ENCODE measurements around the gene ADORA3. TPM values are rescaled to one million over a fixed set of nuclear protein-coding genes. Genes with fewer than 3 reads are reported as not detected.

ADORA3 gene
- total and polyA plus RNA-seq, 2 donors (not counting 3 experiments of a cell fraction or from before 2014, with no cell fraction given), result 0.31 TPM; not detected in 1

- H3K9ac ChIP-seq (replicated peaks; ENCODE audit: extremely low read depth, insufficient read depth, low read length), result no peak overlapping the region
- no peak overlapping the region for H3K4me2 ChIP-seq (ENCODE audit: insufficient read depth, low read length)
- no peaks in the 10 kb centered on the region for H4K20me1 ChIP-seq (replicated peaks; ENCODE audit: control insufficient read depth, extremely low read depth, insufficient read depth, low read length)
- FAIRE-seq (no peak), DNase-seq (ENCODE audit: low read depth, low spot score) (no peak)
- H3K27ac ChIP-seq (ENCODE audit: insufficient read depth, low read depth, low read length), result no peak overlapping the region
- H3K9me3 ChIP-seq (replicated peaks; ENCODE audit: control insufficient read depth, insufficient read depth, low read length), result no peaks in the 10 kb centered on the region
- H3K9me1 ChIP-seq (replicated peaks; ENCODE audit: control insufficient read depth, extremely low read depth, insufficient read depth, low read length), result no peaks in the 10 kb centered on the region
- intact Hi-C loops (cut with micrococcal nuclease) (no loop called here), dilution Hi-C loops (cut with MboI; ENCODE audit: extremely low pct_ligation_motif_present, low sequenced_read_pairs) (no loop called here)
- ChIA-PET CTCF (no interaction called here), POLR2A (interaction anchor here (0.6 kb wide), 1 partner anchor 71 kb away, joined by 7 read pairs; no protein-coding TSS in a partner anchor)
- H3K36me3 ChIP-seq (ENCODE audit: control insufficient read depth in 2 of 2, extremely low read depth in 1 of 2, insufficient read depth in 2 of 2, low read length in 2 of 2), result peaks cover 0 to 1% of the 10 kb centered on the region in 2 experiments
- no peak overlapping the region for H2AFZ ChIP-seq (ENCODE audit: low read depth, low read length)
- BruUV-seq (replicated peaks), result no TSS peak
- no peaks in the 10 kb centered on the region for H3K79me2 ChIP-seq (ENCODE audit: control insufficient read depth, insufficient read depth, low read length)
- H3K27me3 ChIP-seq (ENCODE audit: control insufficient read depth in 2 of 2, insufficient read depth in 2 of 2, low read length in 2 of 2), result no peaks in the 10 kb centered on the region
- H3K4me1 ChIP-seq (ENCODE audit: control insufficient read depth, extremely low read depth, insufficient read depth, low read length), result peaks cover 40% of the 10 kb centered on the region
- no peak overlapping the region for H3K4me3 ChIP-seq (replicated peaks in 1 of 3; ENCODE audit: insufficient read depth in 1 of 3, low read depth in 1 of 3, low read length in 3 of 3)
- TF ChIP-seq POLR2A (IDR thresholded peaks at IDR 0.05; ENCODE audit: low read depth, low read length) (no peak), MAX (IDR thresholded peaks at IDR 0.05; ENCODE audit: insufficient read depth, insufficient read length) (no peak), POLR2AphosphoS5 (IDR thresholded peaks at IDR 0.05; ENCODE audit: insufficient read depth, low read depth, low read length) (no peak)
Observed at GRCh38 chr1:111512132-111512889, 8.9 kb upstream of the ADORA3 start.

- intact Hi-C loops (cut with micrococcal nuclease) (no loop called here), dilution Hi-C loops (cut with MboI; ENCODE audit: extremely low pct_ligation_motif_present, low sequenced_read_pairs) (no loop called here)
- Histone ChIP-seq H3K9me1 (replicated peaks; ENCODE audit: control insufficient read depth, extremely low read depth, insufficient read depth, low read length) (no peaks in the 10 kb centered on the region), H3K79me2 (ENCODE audit: control insufficient read depth, insufficient read depth, low read length) (no peaks in the 10 kb centered on the region), H3K9ac (replicated peaks; ENCODE audit: extremely low read depth, insufficient read depth, low read length) (no peak overlapping the region), H3K4me2 (ENCODE audit: insufficient read depth, low read length) (no peak overlapping the region), H3K27me3 (ENCODE audit: control insufficient read depth in 2 of 2, insufficient read depth in 2 of 2, low read length in 2 of 2) (no peaks in the 10 kb centered on the region), H3K9me3 (replicated peaks; ENCODE audit: control insufficient read depth, insufficient read depth, low read length) (no peaks in the 10 kb centered on the region), H3K4me1 (ENCODE audit: control insufficient read depth, extremely low read depth, insufficient read depth, low read length) (peaks cover 35% of the 10 kb centered on the region), H3K27ac (ENCODE audit: insufficient read depth, low read depth, low read length) (no peak overlapping the region), H2AFZ (ENCODE audit: low read depth, low read length) (no peak overlapping the region), H3K36me3 (ENCODE audit: control insufficient read depth in 2 of 2, extremely low read depth in 1 of 2, insufficient read depth in 2 of 2, low read length in 2 of 2) (peaks cover 0 to 1% of the 10 kb centered on the region in 2 experiments), H4K20me1 (replicated peaks; ENCODE audit: control insufficient read depth, extremely low read depth, insufficient read depth, low read length) (no peaks in the 10 kb centered on the region), H3K4me3 (replicated peaks in 1 of 3; ENCODE audit: insufficient read depth in 1 of 3, low read depth in 1 of 3, low read length in 3 of 3) (no peak overlapping the region)
- CTCF ChIA-PET, result no interaction called here
- POLR2A ChIA-PET, result no interaction called here
- FAIRE-seq (no peak), DNase-seq (ENCODE audit: low read depth, low spot score) (no peak)
- BruUV-seq (replicated peaks), result no TSS peak
- TF ChIP-seq MYC (IDR thresholded peaks at IDR 0.05; ENCODE audit: low read depth, low read length) (no peak), GATA2 (IDR thresholded peaks at IDR 0.05; ENCODE audit: insufficient read depth, insufficient read length, low read depth, low read length) (no peak), FOS (IDR thresholded peaks at IDR 0.05; ENCODE audit: borderline replicate concordance, insufficient read depth, low read length) (no peak)
Observed at GRCh38 chr1:111511370-111511769, 7.9 kb upstream of the ADORA3 start.
